GM10847 (cell line): ENCODE data around the gene PPM1F.

Source experiments
- POLR2A ChIP-seq: IDR thresholded peaks from 2 replicates; pipeline ENCODE4 v1.6.1; 2011; ENCODE audit not compliant: insufficient read length; ENCODE audit errors: extremely low read depth

PPM1F gene

DNA sequence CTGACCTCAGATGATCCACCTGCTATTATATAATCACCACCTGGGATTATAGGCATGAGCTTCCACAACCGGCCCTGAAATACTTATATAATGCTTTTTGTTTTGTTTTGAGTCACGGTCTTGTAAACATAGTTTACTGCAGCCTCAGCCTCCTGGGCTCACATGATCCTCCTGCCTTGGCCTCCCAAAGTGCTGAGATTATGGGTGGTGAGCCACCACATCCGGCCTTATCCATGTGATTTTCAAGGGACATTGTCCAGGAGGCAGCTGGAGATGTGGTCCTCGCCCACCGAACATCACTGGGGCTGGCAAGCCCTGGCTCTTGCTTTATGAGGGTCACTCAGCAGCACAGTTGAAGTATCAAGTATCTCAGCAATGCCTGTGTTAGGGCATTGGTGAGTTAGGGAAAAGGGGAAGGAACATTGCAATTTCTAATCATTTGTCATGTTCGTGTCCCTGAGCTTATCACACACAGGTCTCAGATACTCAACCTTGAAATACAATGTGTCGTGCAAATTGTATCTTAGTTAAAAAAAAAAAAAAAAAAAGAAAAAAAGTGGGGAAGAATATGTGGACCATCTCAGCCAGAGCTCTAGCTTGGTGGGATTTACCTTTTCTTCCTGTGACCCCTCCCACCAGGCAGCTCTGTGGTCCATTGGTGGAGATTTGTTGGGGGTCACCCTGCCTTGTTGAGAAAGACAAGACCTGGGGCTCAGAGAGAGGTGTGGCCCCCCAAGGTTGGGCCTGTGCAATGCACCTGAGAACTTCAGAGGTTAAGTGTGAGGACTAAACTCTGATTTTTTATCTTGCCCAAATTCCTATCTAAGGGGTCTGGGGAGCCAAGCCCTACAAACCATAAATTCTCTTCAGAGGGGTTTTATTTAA, 44.8 kb downstream of the PPM1F start:
- TF ChIP-seq POLR2A, result no peak

DNA sequence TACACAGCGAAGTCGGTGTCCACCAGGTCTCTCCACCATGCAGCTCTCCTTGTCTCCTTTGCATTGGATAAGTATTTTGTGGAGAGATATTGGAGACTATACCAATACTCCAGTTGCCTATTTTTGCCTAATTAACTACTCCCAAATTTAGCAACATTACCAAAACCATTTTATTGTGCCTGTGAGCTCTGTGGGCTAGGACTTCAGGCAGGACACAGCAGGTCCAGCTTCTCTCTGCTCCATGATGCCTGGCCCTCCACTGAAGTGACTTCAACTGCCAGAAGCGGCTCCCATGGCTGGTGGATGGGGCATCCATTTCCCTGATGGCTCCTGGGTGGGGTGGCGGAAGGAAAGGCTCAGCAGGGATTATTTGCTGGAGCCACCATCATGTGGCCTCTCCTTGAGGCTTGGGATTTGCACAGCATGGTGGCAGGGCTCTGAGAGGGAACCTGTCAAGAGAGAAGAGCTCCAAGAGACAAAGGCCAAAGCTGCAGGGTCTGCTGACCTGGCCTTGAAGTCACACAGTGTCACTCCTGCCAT, 48.3 kb downstream of the PPM1F start:
- no peak for TF ChIP-seq POLR2A

DNA sequence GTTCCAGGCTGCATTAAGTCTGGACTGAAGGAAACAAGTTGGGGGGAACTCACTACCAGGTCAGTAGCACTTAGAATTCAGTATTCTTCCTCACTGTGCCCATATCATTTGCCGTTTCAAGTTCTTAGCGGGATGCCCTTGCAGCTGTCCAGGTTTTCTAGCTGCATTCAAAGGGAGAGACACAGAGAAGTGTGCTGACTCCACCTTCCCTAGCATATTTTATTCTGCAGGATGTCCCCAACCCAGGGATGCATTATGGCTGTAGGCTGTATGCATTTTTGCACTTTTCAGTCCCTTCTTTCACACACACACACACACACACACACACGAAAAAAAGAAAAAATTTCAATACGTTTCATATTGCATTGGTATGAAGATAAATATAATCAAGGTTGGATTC, 49.4 kb downstream of the PPM1F start:
- no peak for TF ChIP-seq POLR2A

DNA sequence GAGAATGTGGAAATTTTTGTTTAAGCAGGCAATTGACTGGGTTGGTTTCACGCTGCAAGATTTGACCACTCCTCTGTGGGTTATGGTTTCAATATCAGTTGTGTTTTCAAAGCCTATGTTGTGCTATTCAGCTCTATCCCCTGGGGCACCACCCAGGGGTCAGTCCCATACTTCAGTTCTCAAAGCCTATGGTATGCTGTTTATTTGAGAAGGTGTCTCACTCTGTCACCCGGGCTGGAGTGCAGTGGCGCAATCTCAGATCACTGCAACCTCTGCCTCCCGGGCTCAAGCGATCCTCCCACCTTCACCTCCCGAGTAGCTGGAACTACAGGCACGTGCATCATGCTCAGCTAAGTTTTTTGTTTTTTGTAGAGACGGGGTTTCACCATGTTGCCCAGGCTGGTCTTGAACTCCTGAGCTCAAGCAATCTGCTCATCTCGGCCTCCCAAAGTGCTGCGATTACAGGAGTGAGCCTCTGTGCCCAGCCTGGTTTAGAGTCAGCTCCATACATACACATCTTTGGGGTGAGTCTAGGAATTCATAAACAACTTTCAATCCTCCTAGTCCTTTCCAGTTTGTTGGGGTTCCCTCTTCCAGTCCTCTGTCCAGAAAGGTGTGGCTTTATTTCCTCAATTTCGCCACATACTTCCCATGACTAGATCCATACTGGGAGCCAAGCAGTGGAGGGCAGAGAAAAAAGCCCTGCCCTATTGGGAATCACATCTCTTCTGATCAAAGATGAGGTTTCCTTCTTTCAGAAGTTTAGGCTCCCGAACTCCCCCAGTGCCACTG, 50.2 kb downstream of the PPM1F start:
- TF ChIP-seq POLR2A, result no peak

DNA sequence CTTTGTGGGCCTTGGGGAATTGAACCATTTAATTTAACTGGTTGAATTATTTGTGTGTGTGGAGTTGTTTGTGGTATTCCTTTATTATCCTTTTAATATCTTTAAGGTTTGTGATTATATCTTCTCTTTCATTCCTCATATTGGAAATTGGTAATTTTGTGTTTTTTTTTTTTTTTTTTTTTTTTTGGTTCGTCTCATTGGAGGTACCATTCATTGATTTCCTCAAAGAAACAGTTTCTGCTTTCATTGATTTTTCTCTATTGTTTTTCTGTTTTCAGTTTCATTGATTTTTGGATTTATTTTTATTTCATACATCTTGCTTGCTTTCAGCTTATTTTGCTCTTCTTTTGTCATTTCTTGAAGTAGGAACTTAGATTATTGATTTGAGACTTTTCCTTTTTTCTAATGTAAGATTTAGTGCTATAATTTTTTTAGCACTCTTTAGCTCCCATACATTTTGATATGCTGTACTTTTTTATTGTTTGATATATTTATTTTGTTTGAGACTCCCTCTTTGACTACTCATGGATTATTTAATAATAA, 54.2 kb downstream of the PPM1F start:
- TF ChIP-seq POLR2A, result no peak

DNA sequence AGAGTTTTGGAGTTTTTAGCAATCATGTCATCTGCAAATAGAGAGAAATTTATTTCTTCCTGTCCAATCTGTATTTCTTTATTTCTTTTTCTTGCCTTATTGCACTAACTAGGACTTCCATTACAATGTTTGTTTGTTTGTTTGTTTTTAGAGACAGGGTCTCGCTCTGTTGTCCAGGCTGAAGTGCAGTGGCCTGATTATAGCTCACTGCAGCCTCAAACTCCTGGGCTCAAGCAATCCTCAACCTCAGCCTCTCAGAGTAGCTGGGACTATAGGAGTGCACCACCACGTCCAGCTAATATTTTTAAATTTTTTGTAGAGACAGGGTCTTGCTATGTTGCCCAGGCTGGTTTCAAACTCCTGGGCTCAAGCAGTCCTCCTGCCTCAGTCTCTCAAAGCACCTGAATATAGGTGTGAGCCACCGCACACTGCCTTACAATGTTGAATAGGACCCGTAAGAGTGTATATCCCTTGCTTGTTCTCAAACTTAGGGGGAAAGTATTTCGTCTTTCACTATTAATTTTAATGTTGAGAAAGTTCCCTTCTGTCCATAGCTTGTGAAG, 55.6 kb downstream of the PPM1F start:
- no peak for TF ChIP-seq POLR2A

DNA sequence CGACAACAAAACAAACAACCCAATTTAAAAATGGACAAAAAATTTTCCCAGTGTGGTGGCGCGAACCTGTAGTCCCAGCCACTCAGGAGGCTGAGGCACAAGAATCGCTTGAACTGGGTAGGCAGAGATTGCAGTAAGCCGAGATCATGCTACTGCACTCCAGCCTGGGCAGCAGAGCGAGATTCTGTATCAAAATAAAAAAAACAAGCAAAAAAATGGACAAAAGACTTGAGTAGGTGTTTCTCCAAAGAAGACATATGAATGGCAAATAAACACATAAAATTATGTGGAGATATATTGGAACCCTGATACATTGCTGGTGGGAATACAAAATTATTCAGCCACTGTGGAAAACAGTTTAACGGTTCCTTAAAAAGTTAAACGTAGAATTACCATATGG, 57.8 kb downstream of the PPM1F start:
- TF ChIP-seq POLR2A, result no peak

DNA sequence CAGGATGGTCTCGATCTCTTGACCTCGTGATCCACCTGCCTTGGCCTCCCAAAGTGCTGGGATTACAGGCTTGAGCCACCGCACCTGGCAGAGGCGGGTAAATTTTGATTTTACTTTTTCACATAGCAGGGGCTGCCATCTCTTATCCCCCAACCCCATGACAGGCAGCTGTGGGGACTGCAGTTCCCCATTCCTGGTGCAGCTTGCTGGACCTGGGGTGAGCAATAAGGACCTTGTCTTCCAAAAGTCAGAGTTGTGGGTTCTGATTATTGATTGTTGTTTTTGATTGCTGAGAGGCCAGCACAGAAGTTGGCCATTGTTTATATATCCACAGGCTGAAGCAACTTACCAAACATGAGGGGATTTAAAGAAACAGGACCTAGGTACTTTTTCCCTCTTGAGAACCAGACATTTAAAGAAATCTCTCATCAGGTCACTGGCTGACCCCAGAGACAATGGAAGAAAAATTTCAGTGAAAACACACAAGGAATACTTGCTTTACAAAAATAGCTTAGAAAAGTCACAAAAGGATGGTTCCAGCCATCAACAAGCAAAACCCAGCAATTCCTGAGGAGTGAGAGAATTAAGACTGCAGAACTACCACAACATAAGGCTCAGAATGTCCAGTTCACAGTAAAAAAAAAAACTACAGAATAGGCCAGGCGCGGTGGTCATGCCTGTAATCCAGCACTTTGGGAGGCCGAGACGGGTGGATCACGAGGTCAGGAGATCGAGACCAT, 63.2 kb downstream of the PPM1F start:
- no peak for TF ChIP-seq POLR2A

DNA sequence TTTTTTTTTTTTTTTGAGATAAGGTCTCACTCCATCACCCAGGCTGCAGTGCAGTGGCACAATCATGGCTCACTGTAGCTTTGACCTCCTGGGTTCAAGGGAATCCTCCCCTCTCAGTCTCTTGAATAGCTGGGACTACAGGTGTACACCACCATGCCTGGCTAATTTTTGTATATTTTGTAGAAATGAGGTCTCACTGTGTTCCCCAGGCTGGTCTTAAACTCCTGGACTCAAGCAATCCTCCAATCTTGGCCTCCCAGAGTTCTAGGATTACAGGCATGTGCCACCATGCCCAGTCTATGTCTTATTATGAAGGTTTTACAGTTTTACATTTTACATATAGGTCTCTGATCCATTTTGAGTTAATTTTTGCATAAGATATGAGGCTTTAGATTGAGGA, 64.8 kb downstream of the PPM1F start:
- TF ChIP-seq POLR2A, result no peak

DNA sequence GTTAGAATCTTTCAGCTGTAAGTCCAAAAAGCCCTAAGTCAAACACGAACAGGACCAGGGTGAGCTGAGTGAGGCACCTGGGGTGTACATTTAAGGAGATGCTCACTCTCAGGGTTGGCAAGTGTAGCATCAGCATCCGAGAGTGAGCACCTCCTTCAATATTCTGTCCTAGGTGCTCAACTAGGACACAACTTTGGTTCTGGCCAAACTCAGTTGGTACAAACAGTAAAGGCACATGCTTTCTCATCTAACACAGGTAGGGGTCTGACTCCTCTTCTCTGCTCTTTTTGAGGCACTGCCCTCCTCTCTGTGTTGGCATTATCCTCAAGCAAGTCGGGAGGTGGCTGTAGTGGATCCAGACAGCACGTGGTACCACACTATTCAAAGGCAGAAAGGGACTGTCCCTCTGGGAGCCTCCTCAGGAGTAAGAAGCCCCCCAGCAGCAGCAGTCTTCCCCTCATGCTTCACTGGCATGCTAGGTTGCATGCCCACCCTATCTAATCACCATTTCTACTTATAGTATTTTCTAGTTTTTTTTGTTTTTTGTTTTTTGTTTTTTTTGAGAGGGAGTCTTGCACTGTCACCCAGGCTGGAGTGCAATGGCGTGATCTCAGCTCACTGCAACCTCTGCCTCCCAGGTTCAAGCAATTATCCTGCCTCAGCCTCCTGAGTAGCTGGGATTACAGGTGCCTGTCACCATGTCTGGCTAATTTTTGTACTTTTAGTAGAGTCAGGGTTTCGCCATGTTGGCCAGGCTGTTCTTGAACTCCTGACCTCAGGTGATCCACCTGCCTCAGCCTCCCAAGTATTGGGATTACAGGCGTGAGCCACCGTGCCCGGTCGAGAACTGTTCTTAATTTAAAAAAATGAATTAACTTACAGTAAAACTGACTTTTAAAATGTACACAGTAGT, 70.6 kb downstream of the PPM1F start:
- TF ChIP-seq POLR2A, result no peak

DNA sequence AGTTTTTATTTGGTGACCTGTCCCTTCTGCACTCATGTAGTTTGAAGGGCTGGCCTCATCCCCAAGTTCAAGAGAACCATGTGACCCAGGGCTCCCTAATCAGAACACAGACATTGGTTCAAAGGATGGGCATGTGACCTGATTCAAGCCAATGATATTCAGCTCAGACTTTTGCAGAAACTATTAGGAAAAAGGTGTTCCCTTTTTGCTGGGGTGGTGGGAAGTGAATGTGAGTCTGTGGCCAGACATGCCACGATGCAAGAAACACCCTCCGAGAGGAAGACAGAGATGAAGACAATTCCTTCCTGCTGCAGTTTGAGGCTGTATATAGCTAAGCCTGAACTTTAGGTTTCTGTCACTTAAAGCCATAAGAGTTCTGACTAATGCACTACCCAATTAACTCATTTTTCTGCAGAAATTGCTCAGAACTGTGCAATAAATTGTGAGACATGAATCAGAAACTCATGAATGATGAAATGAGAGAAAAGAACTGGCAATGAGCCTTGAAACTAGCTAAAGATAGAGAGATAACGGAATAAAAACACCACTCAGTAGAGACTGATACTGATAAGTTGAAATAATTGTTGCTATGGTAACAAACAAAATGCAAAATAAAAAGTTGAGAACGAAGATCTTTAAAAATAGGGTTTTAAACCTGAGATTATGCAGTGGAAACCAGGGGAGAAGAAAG, 76.0 kb downstream of the PPM1F start:
- TF ChIP-seq POLR2A, result no peak

DNA sequence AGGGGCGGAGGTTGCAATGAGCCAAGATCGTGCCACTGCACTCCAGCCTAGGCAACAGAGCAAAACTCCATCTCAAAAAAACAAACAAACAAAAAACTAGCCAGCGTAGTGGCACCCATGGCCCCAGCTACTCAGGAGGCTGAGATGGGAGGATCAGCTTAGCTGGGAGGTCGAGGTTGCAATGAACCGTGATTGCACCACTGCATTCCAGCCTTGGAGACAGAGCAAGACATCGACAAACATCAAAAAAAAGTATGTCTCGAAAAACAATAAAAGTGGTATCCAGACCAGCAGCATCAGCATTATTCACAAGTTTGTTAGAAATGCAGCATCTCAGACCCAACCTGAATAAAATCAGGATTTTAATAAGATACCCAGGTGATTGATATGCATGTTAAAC, 79.0 kb downstream of the PPM1F start:
- no peak for TF ChIP-seq POLR2A
